Skeletal muscle tissue (tissue), 4 donors: ENCODE measurements around the gene ODF2L. TPM values are rescaled to one million over a fixed set of nuclear protein-coding genes. Genes with fewer than 3 reads are reported as not detected.
A peak's percentile ranks its signal among the peaks of the same experiment; 100 is the strongest.

Experiments used
- H3K27ac ChIP-seq: one replicate; pipeline ENCODE4 v1.7.0; 2013; ENCODE audit warnings: mild to moderate bottlenecking, low read depth, low read length, inconsistent platforms
- H3K27me3 ChIP-seq, 3 donors: one replicate each; pipeline ENCODE4 v1.7.0; 2013; ENCODE audit warnings: low read length in 3 of 3; ENCODE audit not compliant: control insufficient read depth in 3 of 3, insufficient read depth in 3 of 3
- H3K36me3 ChIP-seq, 3 donors: one replicate each; pipeline ENCODE4 v1.7.0; 2013; ENCODE audit warnings: low read length in 3 of 3; ENCODE audit not compliant: control insufficient read depth in 3 of 3, insufficient read depth in 3 of 3
- H3K4me1 ChIP-seq, 3 donors: one replicate each; pipeline ENCODE4 v1.7.0; 2013; ENCODE audit warnings: low read length in 3 of 3, mild to moderate bottlenecking in 3 of 3; ENCODE audit not compliant: control insufficient read depth in 3 of 3, insufficient read depth in 3 of 3
- H3K4me3 ChIP-seq, 3 donors: one replicate each; pipeline ENCODE4 v1.7.0; 2013; ENCODE audit warnings: low read length in 3 of 3
- H3K9ac ChIP-seq, 3 donors: one replicate each; pipeline ENCODE4 v1.7.0; 2013; ENCODE audit warnings: low read length in 3 of 3, mild to moderate bottlenecking in 3 of 3, moderate library complexity in 2 of 3, low read depth in 1 of 3
- H3K9me3 ChIP-seq, 3 donors: one replicate each; pipeline ENCODE4 v1.7.0; 2013; ENCODE audit warnings: low read length in 3 of 3; ENCODE audit not compliant: control insufficient read depth in 3 of 3
- total RNA-seq: library from RNA; depleted of rRNA; stranded (reverse); fragments of >200 nt; gene quantifications from one replicate; pipeline ENCODE4 v1.2.3, GENCODE V29; 2014
- donor health status: Osteomylitis.

Gene ODF2L
- total RNA-seq, 1 donor from 2014 or later, result 18.3 TPM

DNA sequence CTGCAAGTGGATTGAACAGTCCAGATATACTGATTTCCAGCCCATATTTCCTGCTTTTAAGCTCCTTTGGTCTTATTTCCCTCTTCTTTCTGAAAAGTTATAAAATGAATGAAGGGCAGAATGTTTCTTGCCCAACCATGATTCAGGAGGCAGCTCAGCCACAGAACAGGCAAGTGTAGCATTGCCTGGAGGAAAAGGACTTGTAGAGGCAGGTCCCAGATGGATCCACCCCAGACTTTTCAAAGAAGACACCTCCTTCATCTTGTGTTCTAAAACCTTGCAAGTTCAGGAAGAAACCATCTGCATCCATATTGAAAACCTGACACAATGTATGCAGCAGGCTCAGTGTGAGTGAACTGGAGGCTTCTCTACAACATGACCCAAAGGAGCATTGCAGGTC lies 27.8 kb upstream of the ODF2L start, which contains the start of gene CLCA2:
CLCA2 (plus strand) TSS at position 299 of the 400 bp plus-strand sequence; CDS start at position 376, 77 bp downstream.
- peaks cover 3 to 11% (median 6%) of the 10 kb centered on the region in 3 donors for H3K4me1 ChIP-seq
- H3K4me3 ChIP-seq, result no peak within 1 kb of the TSS
- no peak within 1 kb of the TSS for H3K9ac ChIP-seq
- no peaks in the 10 kb centered on the region for H3K27me3 ChIP-seq
- no peak within 1 kb of the TSS for H3K27ac ChIP-seq
- H3K9me3 ChIP-seq, result no peaks in the 10 kb centered on the region
- no peaks in the 10 kb centered on the region for H3K36me3 ChIP-seq

DNA sequence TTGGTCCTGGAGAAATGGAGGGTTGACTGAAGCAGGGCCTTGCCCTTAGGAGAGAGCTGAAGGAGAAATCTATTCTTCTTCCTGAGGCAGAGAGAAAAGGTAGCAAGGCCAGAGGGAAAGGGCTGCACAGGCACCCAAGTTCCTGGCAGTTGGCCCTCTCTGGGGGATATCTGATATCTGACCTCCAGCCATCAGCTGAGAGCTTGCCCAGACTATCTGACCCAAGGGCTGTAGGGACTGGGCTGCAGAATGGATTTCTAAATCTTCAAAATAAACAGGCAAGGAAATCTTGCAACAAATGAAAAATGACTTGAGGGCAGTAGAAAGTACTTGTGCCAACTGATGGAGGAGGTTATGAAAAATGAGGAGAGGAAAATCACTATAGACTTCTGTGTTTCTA lies 27.4 kb upstream of the ODF2L start:
- Histone ChIP-seq H3K27ac (no peak overlapping the region), H3K27me3 (no peaks in the 10 kb centered on the region), H3K4me1 (peaks cover 3 to 11% (median 6%) of the 10 kb centered on the region in 3 donors), H3K36me3 (no peaks in the 10 kb centered on the region), H3K9ac (no peak overlapping the region), H3K9me3 (no peaks in the 10 kb centered on the region), H3K4me3 (no peak overlapping the region)

DNA sequence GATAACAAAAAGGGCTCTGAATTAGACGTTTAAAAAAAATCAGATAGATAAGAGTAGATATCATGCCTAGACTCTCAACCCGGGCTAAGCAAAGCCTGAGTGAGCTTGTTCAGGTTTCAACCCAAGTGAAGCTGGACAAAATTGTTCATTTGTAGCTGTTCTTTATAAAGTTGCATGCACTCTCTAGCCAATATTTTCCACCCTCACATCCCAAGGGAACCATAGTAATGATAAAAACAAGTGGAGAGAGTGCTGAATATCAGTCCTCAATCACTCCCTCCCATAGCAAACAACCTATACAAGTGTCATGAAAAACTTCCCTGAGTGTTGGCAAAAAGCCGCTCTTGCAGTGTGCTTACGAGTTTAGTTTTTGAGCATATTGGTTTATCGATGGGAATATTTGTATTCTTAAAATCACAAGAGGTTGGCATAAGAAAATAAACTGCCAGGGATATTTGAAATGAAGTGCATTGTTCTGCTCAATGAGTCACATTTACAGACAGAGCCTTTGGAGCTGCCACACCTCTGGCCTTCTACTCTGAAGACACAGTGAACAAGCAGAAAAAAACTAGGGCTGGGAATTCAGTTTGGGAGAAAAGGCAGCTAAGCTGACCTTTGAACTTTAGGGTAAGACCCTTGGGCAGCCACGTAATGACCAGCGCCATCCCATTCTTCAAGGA lies 25.6 kb upstream of the ODF2L start:
- Histone ChIP-seq H3K27ac (no peak overlapping the region), H3K36me3 (no peaks in the 10 kb centered on the region), H3K27me3 (no peaks in the 10 kb centered on the region), H3K4me3 (no peak overlapping the region), H3K4me1 (peaks cover 3 to 11% (median 6%) of the 10 kb centered on the region in 3 donors), H3K9ac (no peak overlapping the region), H3K9me3 (no peaks in the 10 kb centered on the region)

DNA sequence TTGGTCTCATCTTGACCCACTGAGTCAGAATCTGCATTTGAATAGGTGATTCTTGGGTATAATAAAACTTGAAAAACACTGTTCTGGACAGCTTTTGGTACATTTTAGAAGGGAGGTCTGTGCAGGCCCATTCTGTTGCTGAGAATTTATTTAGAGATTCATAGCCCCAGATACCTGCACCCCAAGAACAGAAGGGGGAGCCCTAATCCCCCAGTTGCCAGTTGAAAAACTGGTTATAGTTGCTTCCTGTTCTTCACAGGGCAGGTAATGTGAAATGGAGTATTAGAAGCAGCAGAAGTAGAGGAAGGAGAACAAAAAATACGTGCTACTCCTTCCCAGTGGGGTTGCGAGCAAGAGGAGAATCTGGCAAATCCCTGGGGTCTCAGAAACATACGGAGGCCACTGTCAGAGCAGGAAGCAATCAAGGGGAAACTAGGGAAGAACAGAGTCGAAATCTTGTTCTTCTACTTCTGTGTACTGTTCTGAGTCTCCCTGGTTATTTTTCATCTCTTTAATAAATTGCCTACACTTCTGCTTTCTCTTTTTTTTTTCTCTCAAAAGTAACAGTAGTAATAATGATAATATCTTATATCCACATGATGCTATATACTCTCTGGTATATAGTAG lies 23.3 kb upstream of the ODF2L start:
- Histone ChIP-seq H3K27me3 (no peaks in the 10 kb centered on the region), H3K4me3 (no peak overlapping the region), H3K9me3 (no peaks in the 10 kb centered on the region), H3K4me1 (peaks cover 3 to 11% (median 6%) of the 10 kb centered on the region in 3 donors), H3K9ac (no peak overlapping the region), H3K36me3 (no peaks in the 10 kb centered on the region), H3K27ac (no peak overlapping the region)

DNA sequence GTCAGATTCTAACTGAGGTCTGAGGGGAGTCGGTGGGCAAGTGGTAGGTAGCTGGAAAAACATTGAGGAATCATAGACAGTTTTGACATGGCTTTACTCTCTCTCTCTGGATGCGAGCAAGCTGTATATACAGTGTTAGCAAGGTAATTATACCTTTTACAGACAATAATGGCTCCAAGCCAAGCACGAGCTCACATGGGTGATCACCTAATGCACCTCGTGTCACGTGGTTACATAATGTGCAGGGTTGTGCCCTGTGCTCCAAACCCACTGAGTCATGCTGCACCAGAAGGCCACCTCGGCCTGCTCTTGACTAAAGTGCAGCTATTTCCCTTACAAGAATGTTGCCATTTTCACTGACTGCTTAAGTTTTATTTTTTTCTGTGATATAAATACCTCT lies 20.2 kb upstream of the ODF2L start:
- Histone ChIP-seq H3K4me1 (no peaks in the 10 kb centered on the region), H3K4me3 (no peak overlapping the region), H3K9ac (no peak overlapping the region), H3K36me3 (no peaks in the 10 kb centered on the region), H3K27ac (no peak overlapping the region), H3K27me3 (no peaks in the 10 kb centered on the region), H3K9me3 (no peaks in the 10 kb centered on the region)

DNA sequence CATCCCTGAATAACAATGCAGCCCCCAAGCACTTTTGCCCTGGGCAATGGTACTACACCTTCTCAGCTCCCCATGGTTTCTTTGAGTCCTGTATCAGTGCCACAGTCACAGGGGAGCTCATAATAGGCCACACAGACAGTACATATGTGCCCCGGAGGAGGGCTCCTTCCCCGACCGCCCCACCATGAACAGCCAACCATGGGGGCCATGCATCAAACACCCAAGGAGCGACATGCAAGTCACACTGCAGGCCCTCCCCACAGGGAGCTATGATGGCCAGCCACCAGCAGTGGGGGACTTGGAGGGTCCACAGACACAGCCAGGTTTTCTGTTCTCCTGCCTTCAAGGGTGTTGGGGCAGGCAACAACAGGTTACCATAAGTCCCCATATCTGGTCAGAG lies 14.8 kb upstream of the ODF2L start:
- no peaks in the 10 kb centered on the region for H3K27me3 ChIP-seq
- no peak overlapping the region for H3K27ac ChIP-seq
- no peaks in the 10 kb centered on the region for H3K9me3 ChIP-seq
- H3K9ac ChIP-seq, result no peak overlapping the region
- no peak overlapping the region for H3K4me3 ChIP-seq
- no peaks in the 10 kb centered on the region for H3K4me1 ChIP-seq
- no peaks in the 10 kb centered on the region for H3K36me3 ChIP-seq

DNA sequence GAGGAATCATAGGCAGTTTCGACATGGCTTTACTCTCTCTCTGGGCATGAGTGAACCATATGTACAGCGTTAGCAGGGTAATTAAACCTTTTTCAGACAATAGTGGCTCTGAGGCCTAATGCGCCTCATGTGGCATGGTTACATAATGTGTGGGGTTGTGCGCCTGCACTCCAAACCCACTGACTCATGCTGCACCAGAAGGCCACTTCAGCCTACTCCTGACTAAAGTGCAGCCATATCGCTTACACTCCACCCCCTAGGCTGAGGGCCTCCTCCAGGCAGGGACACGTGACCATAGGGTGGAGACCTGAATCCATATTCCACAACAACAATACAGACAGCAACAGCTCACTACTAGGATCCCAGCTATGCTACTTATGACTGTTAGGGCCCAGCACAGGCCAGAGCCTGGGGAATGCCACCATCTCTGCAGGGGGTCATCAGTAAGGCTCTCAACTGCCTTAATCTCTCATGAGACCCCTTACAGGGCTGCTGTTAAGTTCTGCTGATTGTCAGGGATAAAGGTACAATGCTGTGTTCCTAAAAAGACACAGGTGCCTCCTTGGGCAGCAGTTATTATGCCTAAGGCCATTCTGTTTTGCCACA lies 13.4 kb upstream of the ODF2L start:
- Histone ChIP-seq H3K9me3 (no peaks in the 10 kb centered on the region), H3K4me3 (no peak overlapping the region), H3K9ac (no peak overlapping the region), H3K27me3 (no peaks in the 10 kb centered on the region), H3K27ac (no peak overlapping the region), H3K4me1 (no peaks in the 10 kb centered on the region), H3K36me3 (no peaks in the 10 kb centered on the region)

DNA sequence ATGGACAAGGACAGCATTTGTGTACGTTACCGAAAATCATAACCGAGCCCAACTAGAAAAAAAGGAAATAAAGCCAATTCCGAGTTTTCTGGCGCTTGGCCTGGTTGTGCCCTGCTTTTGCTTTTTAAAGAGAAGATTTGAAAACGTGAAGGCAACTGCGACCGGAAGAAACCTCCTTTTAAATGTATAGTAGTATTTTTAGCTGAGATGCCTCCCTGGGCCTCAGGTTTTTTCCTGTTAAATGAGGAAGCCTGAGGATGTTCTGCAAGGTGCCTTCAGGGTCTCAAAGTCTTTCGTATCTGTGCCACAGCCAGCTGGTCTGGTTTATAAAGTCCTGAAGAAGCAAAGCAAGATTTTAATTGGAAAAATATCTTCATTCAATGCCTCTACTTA lies 371 bp upstream of the ODF2L start:
- no peaks in the 10 kb centered on the region for H3K27me3 ChIP-seq
- H3K4me1 ChIP-seq, result peaks cover 9 to 15% (median 9%) of the 10 kb centered on the region in 3 donors

DNA sequence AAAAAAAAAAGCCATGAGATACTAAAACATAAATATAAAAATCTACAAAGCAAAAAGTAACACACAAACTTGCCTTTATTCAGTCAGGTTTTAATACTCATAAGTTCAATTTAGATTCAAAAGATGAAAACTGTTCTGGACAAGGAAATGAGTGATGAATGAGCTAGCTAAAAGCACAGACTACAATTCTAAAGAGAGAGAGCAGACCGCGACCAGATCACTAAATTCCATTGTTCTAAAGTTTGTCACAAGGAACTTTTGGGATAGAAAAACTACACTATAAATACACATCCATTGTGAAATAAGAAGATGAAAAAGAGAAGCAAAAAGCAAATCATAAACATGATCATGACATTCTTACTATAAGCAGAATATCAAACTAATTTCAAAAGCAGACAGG lies 1.7 kb downstream of the ODF2L start:
- H3K4me1 ChIP-seq, result peaks cover 9 to 15% (median 9%) of the 10 kb centered on the region in 3 donors
- no peak overlapping the region for H3K27ac ChIP-seq
- H3K9ac ChIP-seq, result no peak overlapping the region
- H3K9me3 ChIP-seq, result no peaks in the 10 kb centered on the region
- H3K36me3 ChIP-seq, result no peaks in the 10 kb centered on the region
- H3K27me3 ChIP-seq, result no peaks in the 10 kb centered on the region
- H3K4me3 ChIP-seq, result no peak overlapping the region

More for the DNA sequence above, 371 bp upstream of the ODF2L start:
- peak overlapping the region; percentile 79 for H3K27ac ChIP-seq
- H3K9me3 ChIP-seq, result no peaks in the 10 kb centered on the region
- peak overlapping the region; percentile 84 to 86 (median 84) for H3K9ac ChIP-seq
- H3K4me3 ChIP-seq, result peak overlapping the region; percentile 91 to 97 (median 94)
- H3K36me3 ChIP-seq, result no peaks in the 10 kb centered on the region

DNA sequence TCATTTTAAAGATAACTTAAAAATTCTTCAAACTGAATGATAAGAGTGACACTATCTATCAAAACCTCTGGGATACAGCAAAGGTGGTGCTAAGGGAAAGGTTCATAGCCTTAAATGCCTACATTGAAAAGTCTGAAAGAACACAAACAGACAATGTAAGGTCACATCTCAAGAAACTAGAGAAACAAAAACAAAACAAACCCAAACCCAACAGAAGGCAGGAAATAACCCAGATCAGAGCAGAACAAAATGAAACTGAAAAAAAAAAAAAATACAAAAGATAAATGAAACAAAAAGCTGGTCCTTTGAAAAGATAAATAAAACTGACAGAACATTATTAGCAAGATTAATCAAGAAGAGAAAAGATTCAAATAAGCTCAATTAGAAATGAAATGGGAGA lies 6.8 kb downstream of the ODF2L start:
- H3K4me1 ChIP-seq, result no peaks in the 10 kb centered on the region
- H3K4me3 ChIP-seq, result no peak overlapping the region
- no peaks in the 10 kb centered on the region for H3K9me3 ChIP-seq
- no peak overlapping the region for H3K27ac ChIP-seq
- no peaks in the 10 kb centered on the region for H3K36me3 ChIP-seq
- H3K9ac ChIP-seq, result no peak overlapping the region
- no peaks in the 10 kb centered on the region for H3K27me3 ChIP-seq
